Omental fat pad (tissue), 4 donors: ENCODE results near the gene ENPP6. TPM values are rescaled to one million over a fixed set of nuclear protein-coding genes. Genes with fewer than 3 reads are reported as not detected.
"Not testable (repeated sequence)": the region's sequence is repeated elsewhere in the genome, so short reads cannot be mapped to it uniquely, and the experiment has no call there.

Experiments
- ATAC-seq: fragments of 150-250 bp; one replicate; pipeline ENCODE4 v1.9.1; 2016; ENCODE audit warnings: mild to moderate bottlenecking, moderate library complexity; ENCODE audit not compliant: low FRiP score
- DNase-seq: peaks from one replicate; pipeline ENCODE4 v3.0.0-alpha.2; 2019; ENCODE audit warnings: low spot score
- total RNA-seq, 4 donors: library from RNA; depleted of rRNA; stranded (reverse); fragments of >200 nt; gene quantifications; one replicate each; pipeline ENCODE4 v1.1.0, GENCODE V29; 2016
- TF ChIP-seq, protein P1 (sequence below), 3 donors: fragments of 450-650 bp; IDR thresholded peaks; one replicate each; pipeline ENCODE4 v1.5.1; 2016 to 2017; ENCODE audit warnings: antibody characterized with exemption in 3 of 3, mild to moderate bottlenecking in 3 of 3, moderate library complexity in 2 of 3

ENPP6 gene
- total RNA-seq, 4 donors from 2014 or later: 0.19 to 0.63 TPM; not detected in 2

DNA sequence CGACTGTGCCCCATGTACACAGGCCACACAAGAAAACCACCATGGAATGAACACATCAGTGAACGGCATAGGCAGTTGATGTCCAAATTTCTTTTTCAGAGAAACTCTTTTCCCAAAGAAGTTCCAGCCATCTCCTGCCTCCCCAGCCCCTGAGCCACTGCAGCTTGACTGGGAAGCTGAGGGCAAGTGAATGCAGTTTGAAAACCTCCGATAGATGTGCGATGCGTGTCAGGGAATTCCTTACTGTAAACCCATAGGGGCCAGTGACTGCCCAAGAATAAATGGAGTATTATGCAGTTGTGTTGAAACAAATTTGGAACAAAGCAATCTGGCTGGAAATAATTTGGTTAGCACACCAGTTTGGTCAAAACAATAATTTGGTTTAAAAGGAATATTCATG lies 72.1 kb downstream of the ENPP6 start:
- TF ChIP-seq, protein P1, sequence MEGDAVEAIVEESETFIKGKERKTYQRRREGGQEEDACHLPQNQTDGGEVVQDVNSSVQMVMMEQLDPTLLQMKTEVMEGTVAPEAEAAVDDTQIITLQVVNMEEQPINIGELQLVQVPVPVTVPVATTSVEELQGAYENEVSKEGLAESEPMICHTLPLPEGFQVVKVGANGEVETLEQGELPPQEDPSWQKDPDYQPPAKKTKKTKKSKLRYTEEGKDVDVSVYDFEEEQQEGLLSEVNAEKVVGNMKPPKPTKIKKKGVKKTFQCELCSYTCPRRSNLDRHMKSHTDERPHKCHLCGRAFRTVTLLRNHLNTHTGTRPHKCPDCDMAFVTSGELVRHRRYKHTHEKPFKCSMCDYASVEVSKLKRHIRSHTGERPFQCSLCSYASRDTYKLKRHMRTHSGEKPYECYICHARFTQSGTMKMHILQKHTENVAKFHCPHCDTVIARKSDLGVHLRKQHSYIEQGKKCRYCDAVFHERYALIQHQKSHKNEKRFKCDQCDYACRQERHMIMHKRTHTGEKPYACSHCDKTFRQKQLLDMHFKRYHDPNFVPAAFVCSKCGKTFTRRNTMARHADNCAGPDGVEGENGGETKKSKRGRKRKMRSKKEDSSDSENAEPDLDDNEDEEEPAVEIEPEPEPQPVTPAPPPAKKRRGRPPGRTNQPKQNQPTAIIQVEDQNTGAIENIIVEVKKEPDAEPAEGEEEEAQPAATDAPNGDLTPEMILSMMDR (IDR thresholded peaks at IDR 0.05): no peak
- DNase-seq: no peak
- ATAC-seq: no peak

DNA sequence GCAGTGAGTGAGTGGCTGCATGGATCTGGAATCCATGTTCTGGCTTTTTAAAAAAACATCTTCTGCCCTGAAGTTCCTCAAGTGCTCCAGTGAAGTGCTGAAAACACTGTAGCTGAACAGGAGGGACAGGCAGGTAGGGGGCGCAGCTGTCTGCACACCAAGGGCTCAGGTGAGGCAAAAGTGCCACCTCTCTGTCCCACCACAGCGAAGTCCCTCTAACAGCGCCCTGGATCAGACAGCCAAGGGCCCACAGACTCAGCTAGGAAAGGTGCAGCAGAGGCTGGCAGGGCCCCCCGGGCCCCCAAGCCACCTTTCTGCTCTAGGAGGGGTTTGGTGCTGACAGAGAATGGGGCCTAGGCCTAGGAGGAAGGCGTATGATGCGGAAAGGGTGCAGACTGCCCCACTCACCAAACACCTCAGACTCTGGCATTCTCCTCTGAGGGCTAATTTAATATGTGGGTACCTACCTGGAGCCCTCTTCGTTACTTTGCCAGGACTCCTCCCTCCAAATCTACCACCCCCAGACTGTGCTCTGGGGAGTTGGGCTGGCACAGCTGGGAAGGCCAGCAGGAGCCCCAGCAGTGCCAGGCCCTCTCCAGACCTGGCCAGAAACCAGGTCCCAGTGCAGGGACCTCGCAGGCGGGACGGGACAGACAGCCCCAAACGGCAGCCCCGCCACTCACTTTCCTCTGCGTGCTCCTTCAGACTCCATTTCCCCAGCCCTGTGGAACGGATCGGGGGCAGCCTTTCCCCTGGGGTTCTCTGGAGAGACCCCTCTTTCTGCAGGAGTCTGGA lies 73.7 kb downstream of the ENPP6 start:
- TF ChIP-seq, protein P1 (IDR thresholded peaks at IDR 0.05): no peak
- ATAC-seq (no peak), DNase-seq (no peak)

DNA sequence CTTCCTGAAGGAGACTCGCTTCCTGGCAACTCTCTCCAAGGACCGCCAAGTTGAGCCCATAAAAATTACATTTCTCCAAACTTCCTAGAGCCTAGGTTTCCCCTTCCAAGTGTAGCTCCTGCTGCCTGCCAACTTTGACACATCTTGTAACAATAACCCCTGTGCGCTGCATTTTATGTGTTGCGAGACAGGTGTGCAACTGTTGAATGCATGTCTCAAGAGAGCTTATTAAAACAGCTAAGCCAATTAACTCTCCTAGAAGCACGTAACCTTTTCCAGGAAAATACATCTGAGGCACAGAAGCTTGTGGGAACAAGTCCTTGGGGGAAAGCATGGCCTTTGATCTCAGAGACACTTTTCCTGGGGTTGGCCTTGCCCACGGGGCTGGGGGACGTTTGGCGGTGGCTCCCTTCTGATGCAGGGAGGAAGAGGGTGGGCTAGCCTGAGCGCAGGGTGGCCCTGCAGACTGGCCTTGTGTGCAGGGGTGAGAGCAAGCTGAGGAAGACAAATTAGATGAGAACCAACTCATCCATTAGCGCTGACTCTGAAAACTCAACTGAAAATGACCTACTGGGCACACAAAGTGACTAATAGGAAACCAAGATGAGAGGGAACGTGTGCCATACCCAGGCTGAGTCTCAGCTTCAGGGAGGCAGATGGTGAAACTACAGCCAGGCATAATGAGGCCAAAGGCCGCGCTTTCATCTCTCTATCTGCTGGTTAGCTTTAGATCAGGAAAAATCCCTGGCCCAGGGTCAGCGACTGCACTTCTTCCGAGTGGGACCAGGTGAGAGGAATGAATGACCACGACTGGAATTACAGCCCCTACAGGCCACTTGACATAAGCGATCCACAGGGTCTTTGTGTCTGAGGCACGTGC lies 75.3 kb downstream of the ENPP6 start:
- ATAC-seq (no peak), DNase-seq (no peak)
- TF ChIP-seq, protein P1 (IDR thresholded peaks at IDR 0.05): no peak

DNA sequence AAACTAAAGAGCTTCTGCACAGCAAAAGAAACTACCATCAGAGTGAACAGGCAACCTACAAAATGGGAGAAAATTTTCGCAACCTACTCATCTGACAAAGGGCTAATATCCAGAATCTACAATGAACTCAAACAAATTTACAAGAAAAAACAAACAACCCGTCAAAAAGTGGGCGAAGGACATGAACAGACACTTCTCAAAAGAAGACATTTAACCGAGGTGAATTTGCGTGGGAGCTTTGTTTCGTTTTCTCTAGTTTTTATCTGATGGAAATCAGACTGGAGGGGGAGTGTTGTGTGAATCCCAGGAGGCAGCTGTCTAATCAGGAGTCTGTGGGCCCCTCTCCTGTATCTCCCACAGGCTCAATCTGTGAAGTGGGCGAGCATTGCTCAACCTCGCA lies 76.8 kb downstream of the ENPP6 start:
- not testable (repeated sequence) for DNase-seq, ATAC-seq

DNA sequence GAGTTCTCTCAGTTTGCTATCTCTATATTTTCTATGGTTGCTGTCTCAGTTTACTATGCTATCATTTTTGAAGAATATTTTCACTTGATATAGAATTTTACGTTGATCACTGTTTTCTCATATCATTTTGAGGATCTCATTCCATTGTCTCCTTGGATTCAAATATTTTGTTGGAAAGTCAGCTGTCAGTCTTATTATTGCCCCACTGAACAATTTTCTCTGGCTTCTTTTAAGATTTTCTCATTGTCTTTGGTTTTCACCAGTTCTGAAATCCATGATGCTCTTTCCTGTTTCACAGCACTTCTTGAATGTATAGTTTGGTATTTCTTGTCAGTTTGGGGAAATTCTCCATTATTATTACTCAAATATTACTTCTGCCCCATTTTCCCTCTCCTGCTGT lies 81.1 kb downstream of the ENPP6 start:
- DNase-seq (no peak), ATAC-seq (no peak)
- TF ChIP-seq, protein P1 (IDR thresholded peaks at IDR 0.05): no peak

DNA sequence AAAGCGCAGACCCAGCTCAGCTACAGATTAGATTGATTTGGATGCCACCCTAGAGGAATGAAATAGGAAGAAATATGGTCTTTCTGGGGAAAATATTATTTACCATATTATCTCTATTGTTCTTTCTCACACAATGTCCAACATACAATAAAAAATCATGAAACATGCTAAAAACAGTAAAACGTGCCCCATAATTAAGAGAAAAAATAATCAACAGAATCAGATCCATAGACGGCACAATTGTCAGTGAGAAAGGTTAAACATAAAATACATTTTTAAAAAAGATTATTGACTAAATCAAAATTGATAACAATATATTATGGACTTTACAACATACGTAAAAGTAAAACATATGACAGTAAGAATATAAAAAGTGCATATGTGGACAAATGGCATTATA lies 90.9 kb downstream of the ENPP6 start:
- DNase-seq: no peak
- no peak for ATAC-seq
- TF ChIP-seq, protein P1 (IDR thresholded peaks at IDR 0.05): no peak

DNA sequence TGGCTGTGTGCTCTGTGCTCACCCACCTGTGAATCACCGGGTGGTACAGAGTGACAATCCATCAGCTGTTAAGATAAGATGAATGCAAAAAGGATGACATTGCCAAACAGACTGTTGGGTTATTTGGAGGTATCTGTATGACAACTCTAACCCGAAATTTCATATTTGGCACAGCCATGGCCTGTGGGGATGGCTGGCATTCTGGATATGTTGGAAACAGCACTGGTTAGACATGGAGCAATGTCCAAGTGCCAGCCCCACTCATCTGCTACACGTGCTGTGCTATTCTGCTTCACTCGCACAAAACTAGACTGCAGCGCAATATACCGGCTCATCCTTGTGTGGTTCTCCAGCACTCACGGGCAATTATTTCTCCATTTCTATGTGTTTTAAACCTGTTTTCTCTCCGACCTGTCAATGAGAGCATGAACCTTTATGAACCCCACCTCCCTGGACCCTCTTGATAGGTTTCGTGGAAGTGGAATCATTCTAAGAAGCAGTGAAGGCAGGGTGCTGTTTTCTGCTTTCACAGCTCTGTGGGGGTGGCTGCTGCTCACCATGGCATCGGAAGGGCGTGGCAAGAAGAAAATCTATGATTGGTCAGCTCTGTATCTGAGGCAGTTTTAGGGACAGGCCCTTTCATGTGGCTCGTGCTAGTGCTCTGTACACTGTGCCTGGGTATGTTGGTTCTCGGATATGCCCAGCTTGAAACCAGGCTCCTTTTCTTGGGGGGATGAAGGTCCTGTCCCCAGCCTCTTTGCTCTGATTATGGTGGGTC lies 94.9 kb downstream of the ENPP6 start:
- TF ChIP-seq, protein P1 (IDR thresholded peaks at IDR 0.05): no peak
- ATAC-seq: no peak
- no peak for DNase-seq
